Breast epithelium (tissue), 3 donors: ENCODE data around the gene NWD2.

Experiments used
- CTCF ChIP-seq, 3 donors: fragments of 450-650 bp; IDR thresholded peaks; one replicate each; pipeline ENCODE4 v1.5.1; 2016 to 2017; ENCODE audit warnings: antibody characterized with exemption in 3 of 3, mild to moderate bottlenecking in 3 of 3, moderate library complexity in 3 of 3
- POLR2A ChIP-seq: fragments of 450-650 bp; IDR thresholded peaks from one replicate; pipeline ENCODE4 v1.6.1; 2016; ENCODE audit warnings: antibody characterized with exemption, mild to moderate bottlenecking, moderate library complexity

- TF ChIP-seq CTCF (IDR thresholded peaks at IDR 0.05) (no peak), POLR2A (no peak)
Measured at GRCh38 chr4:37475776-37476175, 231.2 kb downstream of the NWD2 start.
